Stomach smooth muscle (tissue), 2 donors: Measurements from ENCODE around the gene POLR3A.
"Not testable (repeated sequence)": the region's sequence is repeated elsewhere in the genome, so short reads cannot be mapped to it uniquely, and the experiment has no call there.

ENCODE experiments used
- H3K27ac ChIP-seq: one replicate; pipeline ENCODE4 v1.7.0; 2013; ENCODE audit warnings: mild to moderate bottlenecking, low read length, inconsistent platforms
- H3K27me3 ChIP-seq, 2 donors: one replicate each; pipeline ENCODE4 v1.7.0; 2013; ENCODE audit warnings: low read length in 2 of 2; ENCODE audit not compliant: insufficient read depth in 2 of 2, control insufficient read depth in 1 of 2
- H3K36me3 ChIP-seq, 2 donors: one replicate each; pipeline ENCODE4 v1.7.0; 2013; ENCODE audit warnings: low read length in 2 of 2; ENCODE audit not compliant: control insufficient read depth in 2 of 2, insufficient read depth in 2 of 2
- H3K4me1 ChIP-seq: one replicate; pipeline ENCODE4 v1.7.0; 2013; ENCODE audit warnings: low read length; ENCODE audit not compliant: control insufficient read depth, insufficient read depth
- H3K4me3 ChIP-seq, 2 donors: one replicate each; pipeline ENCODE4 v1.7.0; 2013; ENCODE audit warnings: low read length in 2 of 2
- H3K9ac ChIP-seq, 2 donors: one replicate each; pipeline ENCODE4 v1.7.0; 2013; ENCODE audit warnings: low read length in 2 of 2, mild to moderate bottlenecking in 1 of 2
- H3K9me3 ChIP-seq, 2 donors: one replicate each; pipeline ENCODE4 v1.7.0; 2013; ENCODE audit warnings: low read length in 2 of 2; ENCODE audit not compliant: control insufficient read depth in 2 of 2
- donor health status: healthy.
- donor health status: Pancreatic carcinoma.

POLR3A gene

GRCh38 chr10:78029269-78030226, at the start of gene POLR3A:
POLR3A (minus strand) TSS chr10:78029515; CDS start chr10:78029407, 108 bp downstream.
- H3K4me1 ChIP-seq: peaks cover 22% of the 10 kb centered on the region
- H3K9me3 ChIP-seq: no peaks in the 10 kb centered on the region
- H3K4me3 ChIP-seq: peak within 1 kb of the TSS; percentile 88 to 100
- peak within 1 kb of the TSS; percentile 92 to 97 for H3K9ac ChIP-seq
- H3K27me3 ChIP-seq: no peaks in the 10 kb centered on the region
- H3K27ac ChIP-seq: peak within 1 kb of the TSS; percentile 81
- H3K36me3 ChIP-seq: peaks cover 14 to 17% of the 10 kb centered on the region in 2 donors

GRCh38 chr10:78078539-78079330, 49.4 kb upstream of the POLR3A start:
- Histone ChIP-seq H3K9me3 (no peaks in the 10 kb centered on the region), H3K4me3 (no peak overlapping the region), H3K27me3 (no peaks in the 10 kb centered on the region), H3K27ac (no peak overlapping the region), H3K9ac (no peak overlapping the region), H3K4me1 (no peaks in the 10 kb centered on the region), H3K36me3 (no peaks in the 10 kb centered on the region)

- H3K4me3 ChIP-seq, H3K27ac ChIP-seq, H3K4me1 ChIP-seq, H3K27me3 ChIP-seq, H3K9me3 ChIP-seq, H3K9ac ChIP-seq, H3K36me3 ChIP-seq: not testable (repeated sequence)
These were observed 46.5 kb upstream of the POLR3A start for GRCh38 chr10:78075806-78076205.

- no peak overlapping the region for H3K9ac ChIP-seq
- H3K4me3 ChIP-seq: no peak overlapping the region
- H3K9me3 ChIP-seq: no peaks in the 10 kb centered on the region
- no peaks in the 10 kb centered on the region for H3K27me3 ChIP-seq
- no peaks in the 10 kb centered on the region for H3K36me3 ChIP-seq
- H3K4me1 ChIP-seq: peaks cover 6% of the 10 kb centered on the region
- H3K27ac ChIP-seq: no peak overlapping the region
These were observed 43.2 kb upstream of the POLR3A start for GRCh38 chr10:78072504-78072903.

- Histone ChIP-seq H3K4me1 (peaks cover 6% of the 10 kb centered on the region), H3K27ac (no peak overlapping the region), H3K27me3 (no peaks in the 10 kb centered on the region), H3K4me3 (no peak overlapping the region), H3K9ac (no peak overlapping the region), H3K36me3 (no peaks in the 10 kb centered on the region), H3K9me3 (no peaks in the 10 kb centered on the region)
These were observed 42.5 kb upstream of the POLR3A start for GRCh38 chr10:78071857-78072179.

DNA sequence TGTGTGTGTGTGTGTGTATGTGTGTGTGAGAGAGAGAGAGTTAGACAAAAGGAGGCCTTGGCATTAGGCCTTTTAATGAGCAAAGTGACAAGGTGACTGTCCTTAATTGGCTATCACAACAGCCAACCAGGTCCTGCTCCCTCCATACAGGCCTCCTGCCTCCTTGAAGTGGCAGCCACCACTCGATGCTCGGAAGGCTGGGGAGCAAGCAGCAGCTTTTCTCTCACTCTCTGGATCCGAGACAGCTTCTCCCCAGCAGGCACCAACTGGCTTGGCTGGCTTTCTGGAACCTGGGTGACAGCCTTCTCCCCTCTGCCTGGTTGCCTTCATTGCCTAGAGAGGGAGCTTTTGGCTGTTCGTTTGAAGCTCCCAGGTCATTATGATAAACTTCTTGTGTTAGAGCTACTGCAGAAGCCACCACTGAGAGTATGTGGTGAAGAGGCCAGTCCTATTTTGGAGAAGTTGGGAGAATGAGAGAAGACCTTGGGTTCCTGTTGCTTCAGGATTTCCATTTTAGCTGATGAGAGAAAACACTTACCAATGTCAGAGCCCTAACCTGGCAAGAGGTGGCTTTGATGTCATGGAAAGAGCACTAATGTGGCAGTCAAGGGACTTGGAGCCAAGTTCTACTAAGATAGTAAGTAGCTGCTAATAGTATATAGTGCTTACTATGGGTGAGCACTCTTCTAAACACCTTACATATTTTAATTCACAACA, 42.0 kb upstream of the POLR3A start:
- Histone ChIP-seq H3K4me1 (peaks cover 6% of the 10 kb centered on the region), H3K27me3 (no peaks in the 10 kb centered on the region), H3K27ac (no peak overlapping the region), H3K9me3 (no peaks in the 10 kb centered on the region), H3K4me3 (no peak overlapping the region), H3K9ac (no peak overlapping the region), H3K36me3 (no peaks in the 10 kb centered on the region)

GRCh38 chr10:78070726-78071125, 41.4 kb upstream of the POLR3A start:
- H3K9me3 ChIP-seq: no peaks in the 10 kb centered on the region
- H3K9ac ChIP-seq: no peak overlapping the region
- no peaks in the 10 kb centered on the region for H3K27me3 ChIP-seq
- no peak overlapping the region for H3K27ac ChIP-seq
- peaks cover 6% of the 10 kb centered on the region for H3K4me1 ChIP-seq
- H3K36me3 ChIP-seq: no peaks in the 10 kb centered on the region
- no peak overlapping the region for H3K4me3 ChIP-seq

- H3K9me3 ChIP-seq, H3K36me3 ChIP-seq, H3K4me3 ChIP-seq, H3K9ac ChIP-seq, H3K27ac ChIP-seq, H3K4me1 ChIP-seq, H3K27me3 ChIP-seq: not testable (repeated sequence)
These were observed 40.7 kb upstream of the POLR3A start for GRCh38 chr10:78070064-78070463.

- no peak overlapping the region for H3K4me3 ChIP-seq
- no peaks in the 10 kb centered on the region for H3K9me3 ChIP-seq
- no peaks in the 10 kb centered on the region for H3K36me3 ChIP-seq
- peaks cover 6% of the 10 kb centered on the region for H3K4me1 ChIP-seq
- H3K27ac ChIP-seq: no peak overlapping the region
- H3K9ac ChIP-seq: no peak overlapping the region
- H3K27me3 ChIP-seq: no peaks in the 10 kb centered on the region
These were observed 39.8 kb upstream of the POLR3A start for GRCh38 chr10:78069151-78069550.

DNA sequence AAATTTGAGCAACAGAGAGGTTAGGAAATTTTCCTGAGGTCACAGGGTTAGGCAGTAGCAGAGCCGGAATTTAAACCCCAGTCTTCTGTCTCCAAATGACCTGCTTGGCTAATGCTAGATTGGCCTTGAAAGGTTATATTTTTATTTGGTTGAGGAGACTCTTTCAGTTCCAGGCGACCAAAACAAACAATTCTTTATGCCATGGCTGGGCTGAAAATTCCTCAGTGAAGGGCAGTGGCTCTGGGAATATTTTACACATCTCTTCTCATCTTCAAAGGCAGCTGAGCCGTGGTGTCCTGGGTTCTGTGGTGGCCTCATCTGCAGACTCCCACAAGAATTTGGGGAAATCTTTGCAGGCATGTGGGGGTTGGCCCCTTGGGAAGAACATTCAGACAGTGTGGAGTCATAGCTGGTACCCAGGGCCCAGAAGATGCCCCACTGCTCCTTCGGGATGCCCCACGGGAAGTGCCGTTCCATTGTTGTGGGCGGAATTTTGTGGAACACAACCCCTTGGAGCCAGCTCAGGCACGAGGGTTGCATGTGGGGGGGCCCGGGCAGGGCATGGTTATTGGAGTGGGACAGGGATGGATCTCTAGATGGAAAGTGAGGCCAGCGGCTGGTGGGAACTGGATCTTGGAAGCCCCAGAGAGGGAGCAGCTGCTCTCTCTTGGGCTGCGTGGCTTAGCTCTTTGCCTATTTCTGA, 37.6 kb upstream of the POLR3A start:
- Histone ChIP-seq H3K36me3 (no peaks in the 10 kb centered on the region), H3K27ac (no peak overlapping the region), H3K9me3 (no peaks in the 10 kb centered on the region), H3K9ac (no peak overlapping the region), H3K4me1 (peaks cover 6% of the 10 kb centered on the region), H3K4me3 (no peak overlapping the region), H3K27me3 (no peaks in the 10 kb centered on the region)
